Endothelial cell of umbilical vein (primary cell): ENCODE data around the gene MAML2. TPM values are rescaled to one million over a fixed set of nuclear protein-coding genes. Genes with fewer than 3 reads are reported as not detected.

ENCODE experiments used
- BruUV-seq: library from RNA; stranded (reverse); fragments of 400-500 nt; replicated peaks from 2 replicates; lab custom pipeline; 2021; lab: Mats Ljungman, UMichigan
- CTCF ChIA-PET: fragments of 300-600, 350-600 bp; sonication (Branson Sonifier 250); formaldehyde crosslinking; loops from one replicate; lab custom pipeline; 2021; ENCODE audit warnings: antibody characterized with exemption, inconsistent platforms; lab: Charles Lee
- POLR2A ChIA-PET: fragments of 300-600, 350-600 bp; sonication (Branson Sonifier 250); formaldehyde crosslinking; loops from one replicate; lab custom pipeline; 2021; ENCODE audit warnings: antibody characterized with exemption, inconsistent platforms; lab: Charles Lee
- DNase-seq: peaks from one replicate; pipeline ENCODE4 v3.0.0-alpha.2; 2011; ENCODE audit warnings: low read depth, low spot score
- FAIRE-seq: peaks from 2 replicates; lab custom pipeline; 2011; peaks lifted over from hg19 to GRCh38; lab: Jason Lieb, UNC
- H2AFZ ChIP-seq: 2 replicates; pipeline ENCODE4 v1.6.0; 2012; ENCODE audit warnings: low read depth, low read length, control low read depth, inconsistent platforms
- H3K27ac ChIP-seq: 2 replicates; pipeline ENCODE4 v1.5.1; 2011; ENCODE audit warnings: low read depth, mild to moderate bottlenecking, control low read depth, low read length, moderate library complexity; ENCODE audit not compliant: insufficient read depth
- H3K27me3 ChIP-seq, 2 experiments: 2 replicates each; pipeline versions ENCODE4 v1.6.0 to v1.6.1; 2011; ENCODE audit warnings: low read length in 2 of 2, mixed read lengths in 1 of 2; ENCODE audit not compliant: control insufficient read depth in 2 of 2, insufficient read depth in 2 of 2
- H3K36me3 ChIP-seq, 2 experiments: 2 replicates in 1 of 2; 3 replicates in 1 of 2; pipeline ENCODE4 v1.5.1; 2011; ENCODE audit warnings: low read length in 2 of 2, mild to moderate bottlenecking in 1 of 2, moderate library complexity in 1 of 2; ENCODE audit not compliant: control insufficient read depth in 2 of 2, insufficient read depth in 2 of 2; ENCODE audit errors: extremely low read depth in 1 of 2
- H3K4me1 ChIP-seq: 3 replicates; pipeline ENCODE4 v1.5.1; 2011; ENCODE audit warnings: mild to moderate bottlenecking, low read length; ENCODE audit not compliant: control insufficient read depth, insufficient read depth; ENCODE audit errors: extremely low read depth
- H3K4me2 ChIP-seq: 2 replicates; pipeline ENCODE4 v1.6.1; 2011; ENCODE audit warnings: low read length, control low read depth, mixed read lengths; ENCODE audit not compliant: insufficient read depth
- H3K4me3 ChIP-seq, 3 experiments: fragments of 200-600 bp in 1 of 3; sonication (generic), shearing (Covaris generic) in 1 of 3; replicated peaks in 1 of 3; 2 replicates each; pipeline ENCODE4 v1.5.1; 2011 to 2016; ENCODE audit warnings: control low read depth in 3 of 3, low read length in 3 of 3, mild to moderate bottlenecking in 2 of 3, inconsistent platforms in 1 of 3, low read depth in 1 of 3, moderate library complexity in 1 of 3; ENCODE audit not compliant: insufficient read depth in 1 of 3
- H3K79me2 ChIP-seq: 2 replicates; pipeline ENCODE4 v1.6.0; 2012; ENCODE audit warnings: low read length, inconsistent platforms; ENCODE audit not compliant: control insufficient read depth, insufficient read depth
- H3K9ac ChIP-seq: replicated peaks from 2 replicates; pipeline ENCODE3; 2011; ENCODE audit warnings: low read length, control low read depth; ENCODE audit not compliant: insufficient read depth; ENCODE audit errors: extremely low read depth
- H3K9me1 ChIP-seq: replicated peaks from 3 replicates; pipeline ENCODE4 v1.6.0; 2011; ENCODE audit warnings: mild to moderate bottlenecking, low read length; ENCODE audit not compliant: control insufficient read depth, insufficient read depth; ENCODE audit errors: extremely low read depth
- H3K9me3 ChIP-seq: replicated peaks from 2 replicates; pipeline ENCODE4 v1.5.1; 2012; ENCODE audit warnings: low read length, inconsistent platforms; ENCODE audit not compliant: control insufficient read depth, insufficient read depth
- H4K20me1 ChIP-seq: replicated peaks from 2 replicates; pipeline ENCODE3; 2011; ENCODE audit warnings: mild to moderate bottlenecking, low read length; ENCODE audit not compliant: control insufficient read depth, insufficient read depth; ENCODE audit errors: extremely low read depth
- GATA2 ChIP-seq: IDR thresholded peaks from 2 replicates; pipeline ENCODE4 v1.7.0; 2011; ENCODE audit warnings: low read depth, mild to moderate bottlenecking, moderate library complexity, mixed read lengths, low read length; ENCODE audit not compliant: insufficient read length, insufficient read depth
- JUN ChIP-seq: IDR thresholded peaks from 2 replicates; pipeline ENCODE4 v1.6.1; 2011; ENCODE audit warnings: borderline replicate concordance, low read depth; ENCODE audit not compliant: insufficient read length, insufficient read depth
- MYC ChIP-seq: IDR thresholded peaks from one replicate; pipeline ENCODE4 v1.6.1; 2011; ENCODE audit warnings: mild to moderate bottlenecking, low read depth, low read length
- POLR2A ChIP-seq: IDR thresholded peaks from 2 replicates; pipeline ENCODE4 v1.6.1; 2012; ENCODE audit warnings: low read depth, mild to moderate bottlenecking, control low read depth, low read length
- POLR2AphosphoS5 ChIP-seq: IDR thresholded peaks from 2 replicates; pipeline ENCODE4 v1.6.1; 2012; ENCODE audit warnings: low read depth, mild to moderate bottlenecking, control low read depth, low read length, moderate library complexity; ENCODE audit not compliant: insufficient read depth
- dilution Hi-C: fragments of 300-500 bp; cut with MboI; formaldehyde crosslinking; loops from one replicate; pipeline ENCODE4 v1.15.0; 2019; ENCODE audit warnings: low sequenced_read_pairs; ENCODE audit not compliant: extremely low pct_ligation_motif_present
- intact Hi-C: fragments of 100-400 bp; cut with micrococcal nuclease; formaldehyde crosslinking; loops from one replicate; pipeline ENCODE4 v1.10.0; 2022
- polyA plus RNA-seq, 4 experiments: library from polyadenylated mRNA; depleted of rRNA in 3 of 4; stranded (reverse) in 3 of 4; unstranded in 1 of 4; fragments of >200 nt; gene quantifications; 2 replicates each; pipeline versions ENCODE4 v1.2.1 to v1.2.3, GENCODE V29; 2011 to 2012; ENCODE audit warnings: missing spikeins in 1 of 4
- total RNA-seq: library from RNA; stranded (reverse); gene quantifications from 2 replicates; pipeline ENCODE4 v1.2.3, GENCODE V29; 2021
- TF ChIP-seq, protein P1 (sequence below), 2 donors: IDR thresholded peaks; 1 replicate in 1 of 2; 2 replicates in 1 of 2; pipeline ENCODE4 v1.5.1; 2011; ENCODE audit warnings: low read length in 2 of 2, mild to moderate bottlenecking in 2 of 2, moderate library complexity in 2 of 2, control low read depth in 1 of 2, inconsistent platforms in 1 of 2, low read depth in 1 of 2; ENCODE audit not compliant: insufficient read depth in 1 of 2; ENCODE audit errors: extremely low read depth in 1 of 2
- TF ChIP-seq, protein P2 (sequence below): IDR thresholded peaks from 2 replicates; pipeline ENCODE4 v1.6.1; 2011; ENCODE audit not compliant: insufficient read depth, insufficient read length

MAML2 gene
- total and polyA plus RNA-seq, 2 donors (not counting 3 experiments of a cell fraction or from before 2014, with no cell fraction given) = 12.4 to 16.8 TPM

DNA sequence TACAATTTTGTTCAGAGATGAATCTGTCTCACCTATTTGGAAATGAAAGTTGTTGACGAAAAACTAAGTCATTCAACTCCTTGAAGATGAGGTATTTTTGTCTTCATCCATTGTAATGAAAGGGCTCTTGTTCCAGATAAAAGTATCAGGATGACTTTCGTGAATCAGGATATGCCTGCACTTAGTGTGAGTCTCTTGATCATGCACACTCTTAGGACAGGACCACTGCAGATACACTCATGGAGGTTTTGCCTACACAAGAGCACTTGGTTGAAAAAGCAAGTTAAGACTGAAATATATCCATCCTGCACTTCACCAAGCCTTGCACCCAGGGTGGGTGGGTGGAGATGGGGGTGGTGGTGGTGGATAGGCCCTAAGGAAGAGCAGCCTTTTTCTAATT lies 298.2 kb downstream of the MAML2 start:
- H3K4me3 ChIP-seq = no peak overlapping the region
- POLR2A ChIA-PET = no interaction called here
- no TSS peak for BruUV-seq
- H4K20me1 ChIP-seq = no peaks in the 10 kb centered on the region
- CTCF ChIA-PET = interaction anchor here (2.2 kb wide), 1 partner anchor 298 kb away, joined by 9 read pairs; the partner anchor contains the start of gene MAML2
- H2AFZ ChIP-seq = no peak overlapping the region
- no peak for TF ChIP-seq POLR2A
- TF ChIP-seq, protein P1, sequence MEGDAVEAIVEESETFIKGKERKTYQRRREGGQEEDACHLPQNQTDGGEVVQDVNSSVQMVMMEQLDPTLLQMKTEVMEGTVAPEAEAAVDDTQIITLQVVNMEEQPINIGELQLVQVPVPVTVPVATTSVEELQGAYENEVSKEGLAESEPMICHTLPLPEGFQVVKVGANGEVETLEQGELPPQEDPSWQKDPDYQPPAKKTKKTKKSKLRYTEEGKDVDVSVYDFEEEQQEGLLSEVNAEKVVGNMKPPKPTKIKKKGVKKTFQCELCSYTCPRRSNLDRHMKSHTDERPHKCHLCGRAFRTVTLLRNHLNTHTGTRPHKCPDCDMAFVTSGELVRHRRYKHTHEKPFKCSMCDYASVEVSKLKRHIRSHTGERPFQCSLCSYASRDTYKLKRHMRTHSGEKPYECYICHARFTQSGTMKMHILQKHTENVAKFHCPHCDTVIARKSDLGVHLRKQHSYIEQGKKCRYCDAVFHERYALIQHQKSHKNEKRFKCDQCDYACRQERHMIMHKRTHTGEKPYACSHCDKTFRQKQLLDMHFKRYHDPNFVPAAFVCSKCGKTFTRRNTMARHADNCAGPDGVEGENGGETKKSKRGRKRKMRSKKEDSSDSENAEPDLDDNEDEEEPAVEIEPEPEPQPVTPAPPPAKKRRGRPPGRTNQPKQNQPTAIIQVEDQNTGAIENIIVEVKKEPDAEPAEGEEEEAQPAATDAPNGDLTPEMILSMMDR (IDR thresholded peaks at IDR 0.05; ENCODE audit: extremely low read depth in 1 of 2, insufficient read depth in 1 of 2, low read depth in 1 of 2, low read length in 2 of 2) = no peak
- TF ChIP-seq GATA2 = no peak
- no peak for TF ChIP-seq POLR2AphosphoS5
- TF ChIP-seq, protein P2, sequence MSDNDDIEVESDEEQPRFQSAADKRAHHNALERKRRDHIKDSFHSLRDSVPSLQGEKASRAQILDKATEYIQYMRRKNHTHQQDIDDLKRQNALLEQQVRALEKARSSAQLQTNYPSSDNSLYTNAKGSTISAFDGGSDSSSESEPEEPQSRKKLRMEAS = no peak
- TF ChIP-seq MYC = no peak
- no peak for TF ChIP-seq JUN
- H3K9me3 ChIP-seq = no peaks in the 10 kb centered on the region
- no peak overlapping the region for H3K27ac ChIP-seq
- peaks cover 6% of the 10 kb centered on the region for H3K4me1 ChIP-seq
- H3K27me3 ChIP-seq = no peaks in the 10 kb centered on the region
- intact Hi-C loops (no loop called here), dilution Hi-C loops (no loop called here)
- no peak for DNase-seq
- H3K9me1 ChIP-seq = no peaks in the 10 kb centered on the region
- H3K4me2 ChIP-seq = no peak overlapping the region
- H3K79me2 ChIP-seq = no peaks in the 10 kb centered on the region
- no peaks in the 10 kb centered on the region for H3K36me3 ChIP-seq
- no peak overlapping the region for H3K9ac ChIP-seq
- no peak for FAIRE-seq
